ENCODE data around the gene KCNIP4. TPM values are rescaled to one million over a fixed set of nuclear protein-coding genes. Genes with fewer than 3 reads are reported as not detected.

The KCNIP4 gene
- total and polyA plus RNA-seq, 2 of the 8 experiments (the other 6 are each of a cell fraction or from before 2014, with no cell fraction given) = 0.06 TPM; not detected in 1

- no peak overlapping the region for H4K5ac ChIP-seq (ENCODE audit: insufficient read length, low read depth, low read length)
- H2BK15ac ChIP-seq (ENCODE audit: low read length) = no peak overlapping the region
- H2BK5ac ChIP-seq (ENCODE audit: low read depth, low read length) = no peak overlapping the region
- H3K4ac ChIP-seq (replicated peaks; ENCODE audit: insufficient read length, low read depth, low read length) = no peak overlapping the region
- no peak overlapping the region for H4K91ac ChIP-seq (replicated peaks; ENCODE audit: insufficient read length, low read length)
- H2BK20ac ChIP-seq (ENCODE audit: low read length) = no peak overlapping the region
- H3K27me3 ChIP-seq (replicated peaks in 1 of 4; ENCODE audit: control insufficient read depth in 3 of 4, extremely low read depth in 1 of 4, insufficient read depth in 3 of 4, low read length in 3 of 4) = no peaks in the 10 kb centered on the region
- CTCF ChIA-PET (ENCODE audit: partially characterized antibody) = interaction anchor here (1.1 kb wide), 1 partner anchor 15 kb away, joined by 3 read pairs; no protein-coding TSS in a partner anchor
- H4K20me1 ChIP-seq (replicated peaks in 1 of 2; ENCODE audit: control insufficient read depth in 1 of 2, insufficient read depth in 2 of 2, low read length in 2 of 2) = no peaks in the 10 kb centered on the region
- peaks cover 0 to 44% (median 23%) of the 10 kb centered on the region in 4 experiments; a peak in 7 of 8 replicates for H3K36me3 ChIP-seq (ENCODE audit: control insufficient read depth in 2 of 4, insufficient read depth in 4 of 4, low read length in 3 of 4)
- 94% methylated on average over 6 of the region's 6 CpGs; no CpG with 5 or more reads in 1 of the 2 experiments for WGBS, 2 experiments (ENCODE audit: extremely low coverage in 1 of 2, insufficient coverage in 1 of 2, insufficient read length in 1 of 2, insufficient replicate concordance in 2 of 2, low coverage in 1 of 2, low lambda C conversion rate in 2 of 2, missing lambda C conversion rate in 1 of 2)
- no peak overlapping the region for H3K4me3 ChIP-seq (ENCODE audit: extremely low read depth in 1 of 4, insufficient read depth in 2 of 4, low read depth in 3 of 4, low read length in 4 of 4)
- no peak overlapping the region for H3K56ac ChIP-seq (replicated peaks; ENCODE audit: insufficient read length, low read depth, low read length)
- POLR2A ChIA-PET (ENCODE audit: partially characterized antibody) = no interaction called here
- DNase-seq (ENCODE audit: low read depth in 1 of 2, low spot score in 2 of 2) (no peak), FAIRE-seq (no peak)
- no peak overlapping the region for H3K23ac ChIP-seq (ENCODE audit: insufficient read length)
- H3K79me1 ChIP-seq (ENCODE audit: low read depth, low read length) = no peaks in the 10 kb centered on the region
- H3K79me2 ChIP-seq (ENCODE audit: control insufficient read depth in 1 of 2, insufficient read depth in 2 of 2, low read length in 2 of 2) = no peaks in the 10 kb centered on the region
- H2BK120ac ChIP-seq (replicated peaks; ENCODE audit: low read depth, low read length) = no peak overlapping the region
- H3K4me2 ChIP-seq (ENCODE audit: insufficient read depth in 1 of 2, low read depth in 2 of 2, low read length in 2 of 2) = no peak overlapping the region
- H3K9me3 ChIP-seq (ENCODE audit: insufficient read depth in 2 of 2, low read depth in 1 of 2, low read length in 1 of 2) = peaks cover 16 to 25% of the 10 kb centered on the region in 2 experiments
- H2BK12ac ChIP-seq (ENCODE audit: low read depth, low read length) = no peak overlapping the region
- peaks cover 0 to 7% (median under 1%) of the 10 kb centered on the region in 4 experiments; a peak in 2 of 7 replicates for H3K4me1 ChIP-seq (replicated peaks in 1 of 4; ENCODE audit: control insufficient read depth in 3 of 4, insufficient read depth in 4 of 4, low read length in 3 of 4)
- H2AK5ac ChIP-seq (ENCODE audit: low read depth, low read length) = no peak overlapping the region
- H3K14ac ChIP-seq (ENCODE audit: insufficient read length) = no peak overlapping the region
- no peak overlapping the region for H3K9ac ChIP-seq (replicated peaks in 1 of 4; ENCODE audit: extremely low read depth in 1 of 4, low read depth in 3 of 4, low read length in 3 of 4)
- H3K18ac ChIP-seq (ENCODE audit: extremely low read depth, low read length) = no peak overlapping the region
- H4K8ac ChIP-seq (ENCODE audit: extremely low read depth, insufficient read depth, low read length) = no peak overlapping the region
- H2AFZ ChIP-seq (ENCODE audit: low read length) = no peak overlapping the region
- H3K27ac ChIP-seq (ENCODE audit: low read depth, low read length) = no peak overlapping the region
- H3K23me2 ChIP-seq (ENCODE audit: low read depth, low read length) = no peaks in the 10 kb centered on the region
- TF ChIP-seq SIN3A (conservative IDR thresholded peaks at IDR 0.05 in 1 of 2, IDR thresholded peaks at IDR 0.05 in 1 of 2; ENCODE audit: low read depth in 1 of 2, low read length in 2 of 2) (no peak), GTF2F1 (IDR thresholded peaks at IDR 0.05; ENCODE audit: borderline replicate concordance, low read depth, low read length) (no peak), POLR2AphosphoS5 (IDR thresholded peaks at IDR 0.05; ENCODE audit: low read depth, low read length) (no peak), PHF8 (conservative IDR thresholded peaks at IDR 0.05; ENCODE audit: low read depth, low read length) (no peak), KDM4A (IDR thresholded peaks at IDR 0.05; ENCODE audit: low read depth, low read length, severe bottlenecking) (no peak), RFX5 (IDR thresholded peaks at IDR 0.05; ENCODE audit: borderline replicate concordance, low read depth, low read length) (no peak), ZNF274 (IDR thresholded peaks at IDR 0.05; ENCODE audit: borderline replicate concordance, extremely low read depth, low read length) (no peak), TBP (IDR thresholded peaks at IDR 0.05; ENCODE audit: low read depth, low read length) (no peak), ASH2L (IDR thresholded peaks at IDR 0.05; ENCODE audit: low read length) (no peak), KDM1A (IDR thresholded peaks at IDR 0.05; ENCODE audit: borderline replicate concordance, low read length) (no peak), ATF3 (IDR thresholded peaks at IDR 0.05; ENCODE audit: insufficient read depth, low read depth, low read length) (no peak), POU5F1 (IDR thresholded peaks at IDR 0.05; ENCODE audit: low read depth, low read length) (no peak), YY1 (IDR thresholded peaks at IDR 0.05; ENCODE audit: low read depth, low read length) (no peak), GABPA (IDR thresholded peaks at IDR 0.05; ENCODE audit: borderline replicate concordance, insufficient read depth, low read length) (no peak)
Measured at GRCh38 chr4:20724915-20725314, 1223.7 kb downstream of the KCNIP4 start.

Data from H1 (cell line).